Measurements from ENCODE around the gene CCDC192.

CCDC192 gene

DNA sequence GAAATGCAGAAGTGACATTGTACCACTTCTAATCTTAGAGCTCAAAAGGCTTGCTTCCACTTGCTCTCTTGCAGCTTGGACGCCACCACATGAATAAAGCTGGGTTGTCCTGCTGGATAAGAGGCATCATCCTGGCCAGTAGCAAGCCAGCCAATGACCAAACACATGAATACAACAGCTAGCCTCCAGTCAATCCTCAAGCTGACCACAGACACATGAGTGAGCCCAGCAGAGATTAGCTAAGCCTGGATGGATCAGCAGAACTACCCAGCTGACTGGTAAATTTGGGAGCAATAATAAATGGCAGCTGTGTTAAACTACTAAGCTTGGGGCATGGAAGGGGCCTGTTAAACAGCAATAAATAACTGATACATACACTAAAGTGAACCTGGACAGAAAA is 259.3 kb downstream of the CCDC192 start:
- no peak for DNase-seq

DNA sequence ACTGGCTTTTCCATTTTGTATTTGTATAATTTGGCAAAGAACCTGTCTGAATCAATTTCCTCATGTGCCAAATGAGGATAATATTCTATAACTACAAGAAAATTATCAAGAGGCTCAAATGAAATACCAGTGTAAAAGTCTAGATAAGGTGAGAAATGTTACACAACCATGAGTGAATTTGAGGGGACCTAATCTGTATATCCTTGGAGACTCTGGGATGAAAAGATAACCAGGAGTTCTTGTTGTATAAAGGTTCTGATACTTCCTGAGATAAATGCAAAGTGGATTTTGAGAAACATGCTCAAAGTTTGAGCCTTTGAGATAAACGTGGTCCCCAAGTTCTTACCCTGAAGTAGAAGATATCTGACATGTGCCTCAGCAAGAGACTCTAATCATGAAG is 260.0 kb downstream of the CCDC192 start:
- DNase-seq: no peak

DNA sequence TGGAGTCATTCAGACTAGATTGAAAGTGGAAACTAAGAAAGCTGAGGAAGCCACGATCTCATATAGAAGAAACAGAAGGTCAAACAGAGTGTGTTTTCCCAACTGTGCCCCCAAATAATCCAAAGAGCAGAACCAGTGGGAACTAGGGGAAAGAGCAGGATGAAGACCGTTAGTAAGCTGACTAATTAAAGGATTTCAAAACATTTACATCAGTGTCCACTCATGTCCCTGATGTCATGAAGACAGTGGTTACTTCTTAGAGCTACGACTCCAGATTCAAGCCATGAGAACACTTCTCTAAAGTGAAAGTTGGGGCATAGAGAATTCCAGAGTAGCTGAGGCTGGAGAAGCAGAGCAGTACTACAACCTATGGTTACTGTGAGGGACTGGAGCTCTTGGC is 260.7 kb downstream of the CCDC192 start:
- DNase-seq: no peak

DNA sequence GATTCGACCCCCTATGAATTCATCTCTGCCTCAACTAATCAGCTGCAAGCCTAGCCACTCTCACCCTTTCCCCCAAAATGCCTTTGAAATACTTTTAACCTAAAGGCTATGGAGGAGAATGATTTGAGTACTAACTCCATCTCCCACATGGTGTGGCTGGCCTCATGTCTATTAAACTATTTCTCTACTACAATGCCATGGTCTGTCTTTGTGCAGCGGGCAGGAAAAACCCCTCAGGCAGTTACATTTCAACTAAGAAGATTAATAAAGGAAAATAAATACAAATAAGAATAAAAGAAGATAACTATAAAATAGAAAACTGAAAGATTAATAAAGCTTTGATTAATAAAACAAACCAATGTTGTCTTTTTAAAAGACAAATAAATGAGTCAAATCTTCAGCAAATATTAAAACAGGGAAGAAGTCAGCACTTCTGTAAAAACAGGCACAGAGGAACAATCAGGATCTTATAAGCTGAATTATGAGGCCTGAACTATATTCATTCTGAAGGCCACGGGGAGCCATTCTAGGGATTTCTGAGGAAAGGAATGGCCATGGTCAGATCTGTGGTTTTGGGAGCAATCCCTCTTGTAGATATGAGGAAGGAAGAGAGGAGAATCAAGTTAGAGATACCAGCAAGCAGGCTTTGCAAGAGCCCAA is 264.3 kb downstream of the CCDC192 start:
- no peak for DNase-seq

DNA sequence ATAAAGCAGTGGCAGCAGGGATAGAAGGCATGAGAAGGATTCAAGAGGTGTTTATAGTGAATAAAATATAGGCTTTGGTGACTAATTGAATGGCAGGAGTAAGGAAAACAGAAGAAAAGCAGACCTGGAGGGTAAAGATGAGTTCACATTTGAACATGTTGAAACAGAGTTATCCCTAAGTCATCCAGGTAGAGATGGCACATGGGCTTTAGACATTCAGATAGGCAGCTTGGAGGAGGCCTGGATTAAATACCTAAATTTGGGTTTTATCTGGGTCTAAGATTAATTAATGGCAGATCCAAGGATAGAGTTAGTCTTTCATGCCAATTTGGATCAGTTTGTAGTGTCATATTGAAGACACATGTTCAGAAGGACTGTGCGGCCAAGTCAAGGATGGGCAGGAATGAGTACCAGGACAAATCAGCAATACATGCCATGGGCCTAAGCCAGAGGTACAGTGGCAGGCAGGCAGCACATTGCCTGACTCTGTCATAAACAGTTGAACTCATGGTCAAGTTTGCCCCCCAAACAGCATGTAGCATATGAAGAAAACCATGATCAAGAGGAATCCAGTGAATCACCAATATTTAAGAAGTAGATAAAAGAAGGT is 264.9 kb downstream of the CCDC192 start:
- DNase-seq: no peak

DNA sequence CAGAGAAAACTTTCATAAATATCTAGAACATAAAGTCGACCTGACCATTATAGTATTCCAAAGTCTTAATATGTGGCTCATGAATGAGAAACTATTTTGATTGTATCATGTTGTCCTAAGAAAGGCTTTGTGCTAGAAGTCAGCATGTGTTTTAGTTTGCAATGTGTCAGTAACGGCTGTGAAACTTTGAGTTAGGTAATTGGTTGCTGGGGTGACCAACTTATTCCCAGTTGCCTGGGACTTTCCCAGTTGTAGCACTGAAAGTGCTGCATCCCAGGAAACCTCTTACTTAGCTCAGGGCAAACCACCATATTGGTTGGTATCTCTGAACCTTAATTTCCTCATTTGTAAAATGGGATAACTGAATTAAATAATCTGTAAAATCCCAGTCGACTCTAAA is 265.8 kb downstream of the CCDC192 start:
- DNase-seq: no peak

DNA sequence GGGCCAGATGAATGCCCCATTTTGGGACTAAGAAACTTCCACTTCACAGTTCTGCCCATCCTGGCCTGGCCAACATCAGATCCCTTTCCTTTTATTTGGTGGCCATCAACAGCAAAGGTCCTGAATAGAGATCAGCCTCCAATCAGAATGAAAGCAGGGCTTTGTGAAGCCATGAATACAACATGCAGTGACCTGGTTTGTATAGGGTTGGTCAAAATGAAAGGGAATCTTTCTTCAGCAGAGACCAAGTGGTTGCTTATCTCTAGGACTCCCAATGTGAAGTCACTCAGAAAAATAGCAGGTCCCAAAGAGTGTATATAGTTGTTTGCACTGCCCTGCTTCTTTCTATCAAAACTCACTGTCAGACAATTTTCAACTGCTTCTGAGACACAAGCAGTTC is 266.5 kb downstream of the CCDC192 start:
- no peak for DNase-seq

DNA sequence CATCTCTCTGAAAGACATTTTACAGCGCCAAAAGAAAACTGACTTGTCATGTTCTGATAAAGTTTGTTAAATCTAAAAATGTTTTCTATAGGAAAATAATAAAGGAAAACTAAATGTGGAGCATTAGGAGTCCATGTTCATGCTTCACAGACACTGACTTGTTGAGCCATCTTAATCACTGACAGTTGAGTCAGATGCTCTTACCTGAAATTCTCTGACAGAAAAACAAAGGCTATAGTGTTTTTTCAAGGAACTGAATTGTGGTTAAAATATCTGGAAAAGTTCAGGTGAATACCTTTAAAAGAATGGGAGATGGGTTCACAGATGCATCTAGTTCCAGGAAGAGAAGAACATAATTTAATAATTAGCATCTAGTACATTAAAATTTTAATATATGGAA is 266.9 kb downstream of the CCDC192 start:
- DNase-seq: no peak

DNA sequence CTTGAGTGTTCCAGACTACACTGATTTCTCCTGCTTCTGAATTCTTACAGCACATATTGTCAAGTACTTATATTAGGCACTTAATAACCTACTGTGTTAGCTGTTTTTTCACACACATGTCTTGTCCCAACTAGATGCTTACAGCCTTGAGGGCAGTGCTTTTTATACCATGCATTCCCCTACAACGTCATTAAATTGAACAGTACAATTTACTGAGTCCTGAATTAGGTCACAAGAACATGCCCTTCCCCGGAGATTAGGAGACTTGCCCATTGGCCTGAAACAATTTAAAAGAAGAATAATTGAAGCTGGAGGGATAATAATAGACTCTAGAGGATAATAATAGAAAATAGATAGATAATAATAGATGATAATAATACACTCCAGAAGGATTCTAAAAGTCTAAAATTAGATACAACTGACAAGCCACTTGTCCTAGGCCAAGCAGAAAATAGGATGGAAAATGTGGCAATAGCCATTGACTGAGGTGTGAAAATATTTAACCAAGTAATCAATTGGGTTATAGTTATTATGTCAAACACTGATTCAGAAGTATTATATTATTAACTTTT is 267.7 kb downstream of the CCDC192 start:
- no peak for DNase-seq

DNA sequence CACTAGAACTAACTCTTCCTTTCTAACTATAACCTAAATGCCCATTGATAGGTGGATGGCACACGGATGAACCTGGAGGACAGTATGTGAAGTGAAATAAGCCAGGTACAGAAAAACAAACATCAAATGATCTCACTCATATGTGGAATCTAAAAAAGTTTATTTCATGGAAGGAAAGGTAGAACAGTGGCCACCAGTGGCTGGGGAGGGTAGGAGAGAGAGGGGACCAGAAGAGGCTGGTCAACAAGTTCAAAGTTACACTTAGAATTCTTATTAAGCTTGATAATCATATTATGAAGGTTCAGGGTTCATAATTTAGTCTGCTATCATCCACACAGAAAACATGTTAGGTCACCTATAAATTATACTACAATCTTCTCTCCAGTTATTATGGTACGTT is 272.8 kb downstream of the CCDC192 start:
- DNase-seq: no peak

DNA sequence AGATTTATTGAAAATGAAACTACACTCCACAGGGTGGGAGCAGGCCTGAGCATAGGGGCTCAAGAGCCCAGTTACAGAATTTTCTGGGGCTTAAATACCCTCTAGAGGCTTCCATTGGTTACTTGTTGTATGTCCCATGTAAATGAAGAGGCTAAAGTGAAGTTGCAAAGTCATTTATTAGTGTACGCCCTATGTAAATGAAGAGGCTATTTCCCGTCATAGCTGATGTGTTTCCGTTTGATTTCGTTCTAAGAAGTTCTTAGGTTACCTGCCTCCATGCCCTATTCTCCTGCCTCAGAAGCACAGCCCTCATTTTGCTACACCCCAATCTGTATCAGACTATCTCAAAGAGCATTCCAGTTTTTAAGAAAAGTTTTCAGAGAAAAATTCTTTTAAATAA is 273.3 kb downstream of the CCDC192 start:
- no peak for DNase-seq

DNA sequence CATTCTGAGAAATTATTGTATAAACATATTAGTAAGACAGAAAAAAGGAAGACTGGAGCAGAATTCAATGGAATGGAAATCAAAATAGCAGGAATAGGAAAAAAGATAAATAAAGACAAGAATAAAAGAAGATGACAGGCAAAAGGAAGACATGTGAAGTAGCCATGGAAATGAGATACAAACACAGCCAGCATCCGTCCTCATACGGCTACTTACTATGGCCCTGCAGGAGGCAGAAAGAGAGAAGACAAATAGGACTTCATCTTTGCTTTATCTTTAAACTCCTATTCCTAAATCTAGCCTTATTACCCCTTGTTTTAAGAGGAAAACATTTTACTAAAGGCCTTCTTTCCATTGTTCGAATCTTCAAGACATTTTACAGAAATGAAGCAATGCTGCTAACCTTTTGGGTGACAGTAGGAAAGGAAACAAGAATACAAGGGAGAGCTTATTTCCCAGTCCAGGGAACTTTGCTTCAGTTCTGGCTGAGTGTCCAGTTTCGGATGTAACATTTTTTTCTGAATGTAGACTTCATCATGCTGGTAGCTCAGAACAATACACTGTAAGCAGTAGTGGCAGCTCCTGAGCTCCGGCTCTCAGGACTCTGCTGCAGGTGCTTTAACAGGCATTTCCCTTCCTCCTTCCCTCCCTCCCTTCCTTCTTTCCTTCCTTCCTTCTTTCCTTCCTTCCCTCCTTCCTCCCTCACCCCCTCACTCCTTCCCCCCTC is 274.0 kb downstream of the CCDC192 start:
- no peak for DNase-seq

DNA sequence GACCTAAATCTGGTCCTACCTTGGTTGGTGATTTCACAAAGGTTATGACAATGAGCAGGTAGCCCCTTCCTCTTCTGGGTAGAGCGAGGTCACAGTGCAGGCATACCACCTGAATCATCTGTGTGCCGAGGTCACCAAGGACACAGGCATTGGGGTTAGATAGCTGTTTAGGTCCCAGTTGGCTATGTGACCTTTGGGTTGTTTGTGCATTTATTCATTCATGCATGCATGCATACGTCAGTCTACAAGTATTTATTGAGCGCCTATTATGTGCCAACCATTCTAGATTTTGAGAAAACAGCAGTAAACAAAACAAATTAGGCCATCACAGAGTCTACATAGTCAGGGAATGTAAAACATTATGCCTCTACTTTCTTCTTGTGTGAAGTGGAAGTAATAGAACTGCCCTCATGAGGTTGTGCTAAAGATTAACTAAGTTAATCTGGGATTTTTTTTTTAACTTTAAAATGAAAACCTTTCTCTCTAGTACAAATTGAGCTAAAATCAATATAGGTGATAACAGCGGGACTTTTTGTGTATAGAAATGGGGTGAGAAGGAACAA is 275.6 kb downstream of the CCDC192 start:
- DNase-seq: no peak

DNA sequence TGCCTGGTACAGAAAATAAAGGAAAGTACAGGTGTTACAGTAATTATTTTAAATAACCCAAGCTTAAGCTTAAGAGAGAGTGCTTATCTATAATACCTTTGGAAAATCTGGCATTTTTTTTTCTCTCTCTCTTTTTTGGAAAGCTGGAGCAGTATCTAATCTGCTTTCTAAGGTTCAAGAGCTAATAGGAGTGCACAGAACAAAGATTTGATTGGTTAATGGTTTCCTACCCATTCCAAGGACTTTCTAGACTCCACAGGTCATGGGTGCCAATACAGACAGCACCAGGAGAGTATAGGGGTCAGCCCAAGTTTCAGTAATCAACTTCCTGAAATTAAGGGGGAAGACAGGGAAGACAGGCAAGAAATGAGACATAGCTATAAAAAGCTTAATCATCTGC is 276.3 kb downstream of the CCDC192 start:
- no peak for DNase-seq

DNA sequence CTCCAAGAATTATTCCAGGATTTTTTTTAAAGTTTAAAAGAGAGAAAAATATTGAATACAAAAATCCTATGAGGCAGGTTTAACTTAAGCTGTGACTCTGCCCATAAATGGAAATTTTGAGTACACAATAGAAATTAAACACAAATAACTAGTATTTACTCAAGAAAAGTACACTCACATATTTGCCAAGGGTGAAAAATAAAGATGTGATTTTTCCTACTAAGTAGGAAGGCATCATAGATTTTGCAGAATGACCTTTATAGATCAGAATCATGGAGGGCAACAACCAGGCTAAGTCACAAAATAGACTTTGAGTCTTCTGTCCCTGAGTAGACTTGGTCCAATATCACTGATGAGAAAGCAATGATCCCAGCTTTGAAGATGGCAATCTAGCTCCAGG is 277.7 kb downstream of the CCDC192 start:
- no peak for DNase-seq

DNA sequence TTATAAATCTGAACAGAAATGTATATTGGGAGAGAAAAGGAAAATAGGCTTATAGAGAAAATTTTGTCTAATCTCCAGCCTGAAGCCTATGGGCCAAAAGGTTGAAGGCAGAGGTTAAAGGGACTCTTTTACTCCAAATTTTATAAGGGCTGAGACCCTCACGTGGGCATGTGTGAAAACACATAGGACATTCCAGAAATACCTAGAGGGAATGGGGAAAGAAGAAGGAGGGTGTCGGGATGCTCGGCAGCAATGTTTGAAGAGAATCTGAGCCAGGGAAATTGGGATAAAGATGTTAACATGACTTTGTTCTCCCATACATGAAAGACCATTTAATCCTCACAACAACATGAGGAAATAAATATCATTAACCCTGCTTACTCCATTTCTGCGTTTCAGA is 278.3 kb downstream of the CCDC192 start:
- no peak for DNase-seq

DNA sequence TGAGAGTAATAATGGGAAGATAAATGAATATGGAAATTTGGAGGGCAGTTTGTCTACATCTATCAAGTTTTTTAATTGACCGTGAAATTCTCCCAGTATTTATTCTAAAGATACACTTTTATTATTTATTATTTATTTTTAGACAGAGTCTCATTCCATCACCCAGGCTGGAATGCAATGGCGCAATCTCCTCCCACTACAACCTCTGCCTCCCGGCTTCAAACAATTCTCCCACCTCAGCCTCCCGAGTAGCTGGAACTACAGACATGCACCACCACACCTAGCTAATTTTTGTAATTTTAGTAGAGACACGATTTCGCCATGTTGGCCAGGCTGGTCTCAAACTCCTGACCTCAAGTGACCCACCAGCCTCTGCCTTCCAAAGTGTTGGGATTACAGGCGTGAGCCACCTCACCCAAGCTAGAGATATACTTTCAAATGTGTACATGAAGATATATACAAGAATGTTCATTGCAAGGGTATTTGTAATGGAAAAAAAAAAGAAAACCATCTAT is 282.7 kb downstream of the CCDC192 start:
- DNase-seq: no peak

DNA sequence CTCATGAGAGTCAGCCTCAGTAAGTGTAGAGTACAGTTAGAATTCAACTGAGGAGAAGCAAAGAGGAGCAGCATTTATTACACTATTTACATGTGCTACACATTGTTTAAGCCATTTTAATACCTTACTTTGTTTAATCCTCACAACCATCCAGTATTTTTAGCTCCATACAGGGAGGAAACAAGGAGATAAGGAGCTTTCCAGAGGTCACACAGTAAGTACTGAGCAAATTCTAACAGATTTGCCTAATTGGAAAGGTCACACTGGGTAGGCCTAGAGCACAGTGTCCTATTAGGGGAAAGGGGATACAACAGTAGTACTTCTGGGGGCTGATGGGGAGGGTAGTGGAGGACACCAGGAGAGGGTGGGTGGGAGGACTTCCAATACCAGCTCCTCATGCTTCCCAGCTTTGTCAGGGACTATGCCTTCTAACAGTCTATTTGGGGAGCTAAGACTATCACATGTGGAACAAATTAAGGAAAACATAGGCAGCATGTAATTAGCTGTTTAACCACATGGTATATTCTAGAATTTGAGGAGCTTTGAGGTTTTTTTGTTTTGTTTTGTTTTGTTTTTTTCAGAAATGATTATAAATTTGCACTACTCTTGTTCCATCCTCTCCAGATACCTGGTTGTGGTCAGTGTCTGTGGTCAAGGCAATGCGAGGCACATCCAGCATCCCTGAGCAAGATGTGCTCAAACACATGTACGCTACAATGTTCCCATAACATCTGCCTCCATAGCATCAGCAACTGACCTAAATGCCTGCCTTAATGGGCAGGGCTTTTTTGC is 284.4 kb downstream of the CCDC192 start:
- DNase-seq: peak; percentile 76

DNA sequence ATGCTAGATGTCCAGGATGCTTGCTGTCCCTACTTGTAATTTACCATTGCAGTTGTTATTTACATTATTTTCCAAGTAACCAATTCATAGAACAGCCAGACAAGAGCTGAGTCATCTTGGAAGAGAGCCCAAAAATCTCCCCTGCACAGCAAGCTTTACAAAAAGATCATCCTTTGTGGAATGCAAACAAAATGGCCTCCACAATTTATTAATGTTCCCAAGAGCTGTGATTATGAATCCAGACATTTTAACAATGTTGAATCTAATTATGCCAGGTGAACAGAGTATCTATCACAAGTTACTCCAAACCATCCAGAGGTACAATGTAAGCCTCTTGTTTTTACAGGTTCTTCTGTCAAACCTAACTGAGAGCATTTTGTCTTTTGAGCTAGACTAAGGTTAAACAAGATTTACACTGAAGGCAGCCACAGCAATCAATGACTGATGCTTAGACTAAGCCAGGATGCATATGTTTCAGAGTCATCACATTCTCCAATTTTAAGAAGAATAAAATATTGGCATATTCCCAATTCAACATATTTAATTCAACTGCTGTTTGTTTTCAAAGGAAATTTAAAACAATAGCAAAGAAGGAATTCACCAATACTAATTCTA is 285.1 kb downstream of the CCDC192 start:
- peak; percentile 95 for DNase-seq

All from fibroblast of skin of right quadriceps (primary cell).